Measurements from ENCODE around the gene DOCK10. TPM values are rescaled to one million over a fixed set of nuclear protein-coding genes. Genes with fewer than 3 reads are reported as not detected.

The DOCK10 gene
- total and polyA plus RNA-seq, 2 donors (not counting 1 experiment from before 2014, with no cell fraction given) = 20.8 to 26.3 TPM

GRCh38 chr2:224966613-224967012 is 75.7 kb downstream of the DOCK10 start:
- Histone ChIP-seq H3K9me3 (ENCODE audit: control insufficient read depth, insufficient read depth, low read depth, low read length) (no peaks in the 10 kb centered on the region), H3K4me3 (replicated peaks in 1 of 4; ENCODE audit: control extremely low read depth in 1 of 4, insufficient read depth in 1 of 4, low read depth in 3 of 4, low read length in 4 of 4) (no peak overlapping the region), H2AFZ (ENCODE audit: low read length) (no peak overlapping the region), H3K36me3 (ENCODE audit: control insufficient read depth, insufficient read depth, low read length) (no peaks in the 10 kb centered on the region), H3K27me3 (ENCODE audit: control insufficient read depth, insufficient read depth, low read length) (no peaks in the 10 kb centered on the region), H4K20me1 (ENCODE audit: control insufficient read depth, extremely low read depth, insufficient read depth, low read length) (no peaks in the 10 kb centered on the region), H3K27ac (ENCODE audit: insufficient read depth, low read length) (no peak overlapping the region), H3K79me2 (ENCODE audit: control insufficient read depth, insufficient read depth, low read length) (peaks cover 4% of the 10 kb centered on the region), H3K4me2 (ENCODE audit: extremely low read depth, insufficient read depth, low read length) (no peak overlapping the region), H3K4me1 (ENCODE audit: control insufficient read depth, extremely low read depth, insufficient read depth, low read length) (peaks cover 3% of the 10 kb centered on the region), H3K9ac (ENCODE audit: insufficient read depth, low read length) (no peak overlapping the region)
- TF ChIP-seq CTCF (conservative IDR thresholded peaks at IDR 0.05 in 1 of 2, IDR thresholded peaks at IDR 0.05 in 1 of 2; ENCODE audit: low read depth in 1 of 2, low read length in 2 of 2) (no peak), EZH2 (IDR thresholded peaks at IDR 0.05; ENCODE audit: low read length, missing control alignments) (no peak)
- DNase-seq (ENCODE audit: low read depth in 2 of 2) = no peak

- H3K27ac ChIP-seq (ENCODE audit: insufficient read depth, low read length) = no peak overlapping the region
- peaks cover 3% of the 10 kb centered on the region for H3K79me2 ChIP-seq (ENCODE audit: control insufficient read depth, insufficient read depth, low read length)
- H3K4me2 ChIP-seq (ENCODE audit: extremely low read depth, insufficient read depth, low read length) = no peak overlapping the region
Observed at GRCh38 chr2:224959556-224959955, 82.7 kb downstream of the DOCK10 start.

GRCh38 chr2:224958873-224959272 is 83.4 kb downstream of the DOCK10 start:
- DNase-seq (ENCODE audit: low read depth in 2 of 2) = no peak
- no peaks in the 10 kb centered on the region for H3K9me3 ChIP-seq (ENCODE audit: control insufficient read depth, insufficient read depth, low read depth, low read length)
- H3K36me3 ChIP-seq (ENCODE audit: control insufficient read depth, insufficient read depth, low read length) = no peaks in the 10 kb centered on the region
- no peaks in the 10 kb centered on the region for H3K27me3 ChIP-seq (ENCODE audit: control insufficient read depth, insufficient read depth, low read length)
- H3K9ac ChIP-seq (ENCODE audit: insufficient read depth, low read length) = no peak overlapping the region
- H3K79me2 ChIP-seq (ENCODE audit: control insufficient read depth, insufficient read depth, low read length) = peaks cover 3% of the 10 kb centered on the region
- no peak overlapping the region for H3K4me2 ChIP-seq (ENCODE audit: extremely low read depth, insufficient read depth, low read length)
- no peak for TF ChIP-seq CTCF (conservative IDR thresholded peaks at IDR 0.05 in 1 of 2, IDR thresholded peaks at IDR 0.05 in 1 of 2; ENCODE audit: low read depth in 1 of 2, low read length in 2 of 2)
- H3K4me3 ChIP-seq (replicated peaks in 1 of 4; ENCODE audit: control extremely low read depth in 1 of 4, insufficient read depth in 1 of 4, low read depth in 3 of 4, low read length in 4 of 4) = no peak overlapping the region
- no peak overlapping the region for H3K27ac ChIP-seq (ENCODE audit: insufficient read depth, low read length)
- H4K20me1 ChIP-seq (ENCODE audit: control insufficient read depth, extremely low read depth, insufficient read depth, low read length) = no peaks in the 10 kb centered on the region
- peaks cover 4% of the 10 kb centered on the region for H3K4me1 ChIP-seq (ENCODE audit: control insufficient read depth, extremely low read depth, insufficient read depth, low read length)
- no peak overlapping the region for H2AFZ ChIP-seq (ENCODE audit: low read length)

More at GRCh38 chr2:224959556-224959955, 82.7 kb downstream of the DOCK10 start:
- H3K4me3 ChIP-seq (replicated peaks in 1 of 4; ENCODE audit: control extremely low read depth in 1 of 4, insufficient read depth in 1 of 4, low read depth in 3 of 4, low read length in 4 of 4) = no peak overlapping the region
- no peak overlapping the region for H2AFZ ChIP-seq (ENCODE audit: low read length)
- TF ChIP-seq EZH2 (IDR thresholded peaks at IDR 0.05; ENCODE audit: low read length, missing control alignments) (no peak), CTCF (conservative IDR thresholded peaks at IDR 0.05 in 1 of 2, IDR thresholded peaks at IDR 0.05 in 1 of 2; ENCODE audit: low read depth in 1 of 2, low read length in 2 of 2) (no peak)
- DNase-seq (ENCODE audit: low read depth in 2 of 2) = no peak
- no peaks in the 10 kb centered on the region for H3K9me3 ChIP-seq (ENCODE audit: control insufficient read depth, insufficient read depth, low read depth, low read length)
- no peaks in the 10 kb centered on the region for H3K27me3 ChIP-seq (ENCODE audit: control insufficient read depth, insufficient read depth, low read length)
- H3K9ac ChIP-seq (ENCODE audit: insufficient read depth, low read length) = no peak overlapping the region
- H3K4me1 ChIP-seq (ENCODE audit: control insufficient read depth, extremely low read depth, insufficient read depth, low read length) = peaks cover 4% of the 10 kb centered on the region
- H3K36me3 ChIP-seq (ENCODE audit: control insufficient read depth, insufficient read depth, low read length) = no peaks in the 10 kb centered on the region
- H4K20me1 ChIP-seq (ENCODE audit: control insufficient read depth, extremely low read depth, insufficient read depth, low read length) = no peaks in the 10 kb centered on the region
